ENCODE results near the gene MPND. TPM values are rescaled to one million over a fixed set of nuclear protein-coding genes. Genes with fewer than 3 reads are reported as not detected.

MPND gene
- total and polyA plus RNA-seq, 8 donors: 19.9 to 31.3 (median 25.8) TPM

GRCh38 chr19:4405977-4406376 is 62.6 kb downstream of the MPND start:
- ATAC-seq: no peak

GRCh38 chr19:4406626-4407025 is 63.3 kb downstream of the MPND start:
- Histone ChIP-seq H3K27ac (no peak overlapping the region), H3K27me3 (no peaks in the 10 kb centered on the region), H3K4me1 (peaks cover 8 to 16% of the 10 kb centered on the region in 2 donors), H3K36me3 (peaks cover 0 to 25% of the 10 kb centered on the region in 2 donors), H3K9me3 (no peaks in the 10 kb centered on the region), H3K4me3 (no peak overlapping the region)
- ATAC-seq (no peak), DNase-seq (peak in 1 of 4 donors; percentile 4)
- intact Hi-C loops (cut with DNase I): no loop called here
- no peak for TF ChIP-seq CTCF (IDR thresholded peaks at IDR 0.05)

More at GRCh38 chr19:4405977-4406376, 62.6 kb downstream of the MPND start:
- peaks cover 0 to 22% of the 10 kb centered on the region in 2 donors for H3K36me3 ChIP-seq
- H3K4me3 ChIP-seq: no peak overlapping the region
- intact Hi-C loops (cut with DNase I): no loop called here
- no peak overlapping the region for H3K27ac ChIP-seq
- peaks cover 10 to 22% of the 10 kb centered on the region in 2 donors for H3K4me1 ChIP-seq
- H3K9me3 ChIP-seq: no peaks in the 10 kb centered on the region
- no peak for DNase-seq
- no peaks in the 10 kb centered on the region for H3K27me3 ChIP-seq
- no peak for TF ChIP-seq CTCF (IDR thresholded peaks at IDR 0.05)

GRCh38 chr19:4409123-4409933 is 66.0 kb downstream of the MPND start:
- DNase-seq: peak in 1 of 4 donors; percentile 69
- H3K27me3 ChIP-seq: no peaks in the 10 kb centered on the region
- intact Hi-C loops (cut with DNase I): no loop called here
- peaks cover 0 to 38% of the 10 kb centered on the region in 2 donors for H3K36me3 ChIP-seq
- TF ChIP-seq CTCF (IDR thresholded peaks at IDR 0.05): no peak
- H3K4me1 ChIP-seq: no peaks in the 10 kb centered on the region
- ATAC-seq: no peak
- no peak overlapping the region for H3K4me3 ChIP-seq
- no peaks in the 10 kb centered on the region for H3K9me3 ChIP-seq
- no peak overlapping the region for H3K27ac ChIP-seq

Other genes starting within 250 kb of the MPND start
- 100 to 1,000 TPM; 129 to 143 TPM for gene MAP2K2, start 219.4 kb upstream of the MPND start, total RNA-seq
- gene MAP2K2, start 219.4 kb upstream of the MPND start, polyA plus RNA-seq (ENCODE audit: insufficient read length in 6 of 6): 100 to 1,000 TPM in 5 of 6 donors, 10 to 100 TPM in 1; 97.2 to 121 (median 111) TPM
- gene CREB3L3, start 189.9 kb upstream of the MPND start, total RNA-seq: not detected
- not detected for gene CREB3L3, start 189.9 kb upstream of the MPND start, polyA plus RNA-seq (ENCODE audit: insufficient read length in 6 of 6)
- gene SIRT6, start 161.0 kb upstream of the MPND start, total RNA-seq: 10 to 100 TPM; 20.8 to 21.9 TPM
- 10 to 100 TPM; 17.8 to 24.7 (median 19.0) TPM for gene SIRT6, start 161.0 kb upstream of the MPND start, polyA plus RNA-seq (ENCODE audit: insufficient read length in 6 of 6)
- gene ANKRD24, start 160.9 kb upstream of the MPND start, total RNA-seq: 1 to 10 TPM in 1 of 2 donors, under 1 TPM in 1; 0.58 to 2.1 TPM
- 1 to 10 TPM in 5 of 6 donors, under 1 TPM in 1; 0.86 to 2.3 (median 1.3) TPM for gene ANKRD24, start 160.9 kb upstream of the MPND start, polyA plus RNA-seq (ENCODE audit: insufficient read length in 6 of 6)
- gene EBI3, start 114.0 kb upstream of the MPND start, total RNA-seq: 1 to 10 TPM; 1.5 to 6.0 TPM
- under 1 TPM; 0.39 to 0.73 (median 0.56) TPM for gene EBI3, start 114.0 kb upstream of the MPND start, polyA plus RNA-seq (ENCODE audit: insufficient read length in 6 of 6)
- gene YJU2, start 96.5 kb upstream of the MPND start, total RNA-seq: 10 to 100 TPM; 13.2 to 16.9 TPM
- 10 to 100 TPM; 14.3 to 21.0 (median 18.8) TPM for gene YJU2, start 96.5 kb upstream of the MPND start, polyA plus RNA-seq (ENCODE audit: insufficient read length in 6 of 6)
- not detected for gene SHD, start 64.3 kb upstream of the MPND start, total RNA-seq
- under 1 TPM in 5 of 6 donors, not detected in 1; 0.21 to 0.28 (median 0.21) TPM for gene SHD, start 64.3 kb upstream of the MPND start, polyA plus RNA-seq (ENCODE audit: insufficient read length in 6 of 6)
- under 1 TPM; 0.71 to 0.85 TPM for gene TMIGD2, start 41.2 kb upstream of the MPND start, total RNA-seq
- gene TMIGD2, start 41.2 kb upstream of the MPND start, polyA plus RNA-seq (ENCODE audit: insufficient read length in 6 of 6): under 1 TPM; 0.22 to 0.56 (median 0.34) TPM
- under 1 TPM in 1 of 2 donors, not detected in 1; 0.55 TPM for gene FSD1, start 39.0 kb upstream of the MPND start, total RNA-seq
- 1 to 10 TPM; 1.0 to 1.9 (median 1.5) TPM for gene FSD1, start 39.0 kb upstream of the MPND start, polyA plus RNA-seq (ENCODE audit: insufficient read length in 6 of 6)
- gene STAP2, start 4.7 kb upstream of the MPND start, total RNA-seq: 10 to 100 TPM; 14.1 to 28.1 TPM
- gene STAP2, start 4.7 kb upstream of the MPND start, polyA plus RNA-seq (ENCODE audit: insufficient read length in 6 of 6): 10 to 100 TPM; 33.3 to 41.5 (median 36.9) TPM
- gene SH3GL1, start 57.0 kb downstream of the MPND start, total RNA-seq: 10 to 100 TPM; 64.6 to 71.8 TPM
- gene SH3GL1, start 57.0 kb downstream of the MPND start, polyA plus RNA-seq (ENCODE audit: insufficient read length in 6 of 6): 100 to 1,000 TPM in 2 of 6 donors, 10 to 100 TPM in 4; 74.2 to 119 (median 91.5) TPM
- 10 to 100 TPM; 15.6 to 24.1 TPM for gene CHAF1A, start 59.1 kb downstream of the MPND start, total RNA-seq
- 10 to 100 TPM; 18.5 to 29.3 (median 24.8) TPM for gene CHAF1A, start 59.1 kb downstream of the MPND start, polyA plus RNA-seq (ENCODE audit: insufficient read length in 6 of 6)
- 10 to 100 TPM; 86.0 to 89.5 TPM for gene UBXN6, start 114.2 kb downstream of the MPND start, total RNA-seq
- 100 to 1,000 TPM in 1 of 6 donors, 10 to 100 TPM in 5; 70.2 to 101 (median 84.9) TPM for gene UBXN6, start 114.2 kb downstream of the MPND start, polyA plus RNA-seq (ENCODE audit: insufficient read length in 6 of 6)
- 10 to 100 TPM; 30.9 to 36.6 TPM for gene HDGFL2, start 128.7 kb downstream of the MPND start, total RNA-seq
- gene HDGFL2, start 128.7 kb downstream of the MPND start, polyA plus RNA-seq (ENCODE audit: insufficient read length in 6 of 6): 10 to 100 TPM; 59.3 to 87.4 (median 75.3) TPM
- 1 to 10 TPM; 1.2 to 4.0 TPM for gene PLIN4, start 174.9 kb downstream of the MPND start, total RNA-seq
- gene PLIN4, start 174.9 kb downstream of the MPND start, polyA plus RNA-seq (ENCODE audit: insufficient read length in 6 of 6): 1 to 10 TPM in 5 of 6 donors, under 1 TPM in 1; 0.88 to 1.2 (median 1.1) TPM
- gene PLIN5, start 191.7 kb downstream of the MPND start, total RNA-seq: 10 to 100 TPM in 1 of 2 donors, 1 to 10 TPM in 1; 8.4 to 15.9 TPM
- 1 to 10 TPM; 1.8 to 2.8 (median 2.2) TPM for gene PLIN5, start 191.7 kb downstream of the MPND start, polyA plus RNA-seq (ENCODE audit: insufficient read length in 6 of 6)
- 10 to 100 TPM; 11.2 to 17.9 TPM for gene LRG1, start 196.5 kb downstream of the MPND start, total RNA-seq
- under 1 TPM; 0.58 to 0.97 (median 0.79) TPM for gene LRG1, start 196.5 kb downstream of the MPND start, polyA plus RNA-seq (ENCODE audit: insufficient read length in 6 of 6)
- 10 to 100 TPM in 1 of 2 donors, 1 to 10 TPM in 1; 4.8 to 24.7 TPM for gene SEMA6B, start 216.1 kb downstream of the MPND start, total RNA-seq
- 1 to 10 TPM; 2.1 to 4.0 (median 2.9) TPM for gene SEMA6B, start 216.1 kb downstream of the MPND start, polyA plus RNA-seq (ENCODE audit: insufficient read length in 6 of 6)

Measured in left lung (tissue), 10 donors.